ENCODE results near the gene TRIP6. TPM values are rescaled to one million over a fixed set of nuclear protein-coding genes. Genes with fewer than 3 reads are reported as not detected.

The TRIP6 gene
- total and polyA plus RNA-seq, 9 donors: 31.7 to 57.6 (median 46.8) TPM

DNA sequence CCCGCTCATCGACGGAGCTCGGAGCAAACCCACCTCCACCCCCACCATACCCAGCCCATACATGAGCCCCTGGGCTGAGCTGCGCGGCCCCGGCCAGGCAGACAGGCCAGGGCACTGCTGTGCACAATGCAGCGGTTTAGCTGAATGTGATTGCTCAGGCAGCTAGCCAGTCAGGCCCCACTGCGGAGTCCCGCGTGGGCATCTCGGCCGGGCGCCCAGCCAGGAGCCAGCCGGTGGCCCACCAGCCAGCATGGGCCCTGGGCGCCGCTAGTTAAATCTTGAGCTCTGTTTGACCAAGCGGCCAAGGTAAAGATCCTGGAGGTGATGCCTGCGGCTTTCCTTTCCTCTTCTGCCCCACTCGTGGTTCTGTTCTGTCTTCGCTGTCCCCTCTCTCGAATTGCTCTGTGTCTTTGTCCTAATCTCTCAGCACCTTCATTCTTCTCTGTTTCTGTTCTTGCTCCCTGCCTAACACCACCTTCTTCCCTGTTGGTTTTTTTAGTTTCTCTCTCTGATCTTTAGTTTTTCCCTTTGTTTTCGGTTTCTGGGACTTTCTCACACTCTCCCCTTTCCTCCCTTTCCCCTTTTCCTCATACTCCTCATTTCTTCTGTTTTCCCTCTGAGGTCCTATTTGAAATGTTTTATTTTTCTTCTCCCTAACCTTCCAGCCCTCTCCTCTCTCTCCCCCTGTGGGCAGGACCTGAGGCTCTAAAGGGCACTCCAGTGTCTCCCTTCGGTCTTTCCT is 15.8 kb downstream of the TRIP6 start:
- no peak overlapping the region for H3K4me3 ChIP-seq (ENCODE audit: low read length)
- H3K36me3 ChIP-seq (ENCODE audit: control insufficient read depth, insufficient read depth, low read length): peaks cover 87% of the 10 kb centered on the region
- WGBS (ENCODE audit: insufficient coverage): 93% methylated on average over 21 of the region's 24 CpGs
- H3K4me1 ChIP-seq (ENCODE audit: control insufficient read depth, insufficient read depth, low read length): peaks cover 16% of the 10 kb centered on the region
- no peaks in the 10 kb centered on the region for H3K27me3 ChIP-seq (ENCODE audit: control insufficient read depth, insufficient read depth, low read length)
- no peaks in the 10 kb centered on the region for H3K9me3 ChIP-seq (replicated peaks; ENCODE audit: control insufficient read depth, low read depth, low read length)
- DNase-seq: no peak
- H3K27ac ChIP-seq (ENCODE audit: low read length): no peak overlapping the region

DNA sequence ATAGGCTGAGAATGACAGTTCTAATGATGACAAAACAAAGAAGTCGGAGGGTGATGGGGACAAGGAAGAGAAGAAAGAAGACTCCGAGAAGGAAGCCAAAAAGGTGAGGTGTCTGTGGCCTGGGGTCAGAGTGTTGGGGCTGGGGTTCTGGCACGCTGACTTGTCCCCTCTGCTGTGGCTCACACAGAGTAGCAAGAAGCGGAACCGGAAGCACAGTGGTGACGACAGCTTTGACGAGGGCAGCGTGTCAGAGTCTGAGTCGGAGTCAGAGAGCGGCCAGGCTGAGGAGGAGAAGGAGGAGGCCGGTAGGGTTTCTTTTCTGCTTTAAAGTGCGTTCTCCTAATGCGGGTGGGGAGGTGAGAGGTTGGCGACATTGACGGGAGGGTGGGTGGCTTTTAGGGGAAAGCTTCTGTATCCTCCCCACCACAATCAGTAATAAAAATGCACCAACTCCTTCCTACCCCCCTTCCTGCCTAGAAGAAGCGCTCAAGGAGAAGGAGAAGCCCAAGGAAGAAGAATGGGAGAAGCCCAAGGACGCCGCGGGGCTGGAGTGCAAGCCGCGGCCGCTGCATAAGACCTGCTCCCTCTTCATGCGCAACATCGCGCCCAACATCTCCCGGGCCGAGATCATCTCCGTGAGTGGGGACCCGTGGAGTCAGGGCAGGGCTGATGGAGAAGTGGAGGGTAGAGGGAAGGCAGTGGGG is 17.7 kb downstream of the TRIP6 start:
- H3K27me3 ChIP-seq (ENCODE audit: control insufficient read depth, insufficient read depth, low read length): no peaks in the 10 kb centered on the region
- WGBS (ENCODE audit: insufficient coverage): 94% methylated on average over 14 of the region's 29 CpGs

DNA sequence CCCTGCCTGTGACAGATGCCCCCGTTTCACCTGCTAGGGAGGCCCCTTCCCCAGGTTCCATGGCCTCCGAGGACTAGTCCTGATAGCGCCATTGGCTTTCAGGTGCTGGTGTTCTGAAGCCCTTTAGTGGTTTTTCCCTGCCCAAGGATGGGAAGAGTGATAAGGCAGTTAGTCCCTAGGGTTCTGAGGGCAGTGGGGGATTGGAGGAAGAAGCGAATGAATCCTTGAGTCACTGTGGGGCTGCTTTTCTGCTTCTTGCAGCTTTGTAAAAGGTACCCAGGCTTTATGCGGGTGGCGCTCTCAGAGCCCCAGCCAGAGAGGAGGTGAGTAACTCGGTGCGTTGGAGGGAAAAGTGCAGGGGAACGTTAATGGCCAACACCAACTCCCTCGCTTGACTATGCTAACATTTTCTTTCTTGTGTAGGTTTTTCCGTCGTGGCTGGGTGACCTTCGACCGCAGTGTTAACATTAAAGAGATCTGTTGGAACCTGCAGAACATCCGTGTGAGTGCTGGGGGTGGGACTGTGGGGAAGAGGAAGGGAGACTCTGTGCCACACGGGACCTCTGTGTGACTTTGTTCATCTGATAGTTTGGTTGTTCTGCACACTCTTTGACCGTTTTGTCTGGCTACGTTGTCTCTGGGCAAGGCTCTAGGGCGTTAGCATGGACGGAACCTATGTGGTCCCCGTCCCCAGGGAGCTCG is 18.4 kb downstream of the TRIP6 start:
- H3K27me3 ChIP-seq (ENCODE audit: control insufficient read depth, insufficient read depth, low read length): no peaks in the 10 kb centered on the region
- H3K4me3 ChIP-seq (ENCODE audit: low read length): no peak overlapping the region
- 86% methylated on average over 19 of the region's 22 CpGs for WGBS (ENCODE audit: insufficient coverage)
- no peaks in the 10 kb centered on the region for H3K9me3 ChIP-seq (replicated peaks; ENCODE audit: control insufficient read depth, low read depth, low read length)
- H3K36me3 ChIP-seq (ENCODE audit: control insufficient read depth, insufficient read depth, low read length): peaks cover 82% of the 10 kb centered on the region
- peaks cover 36% of the 10 kb centered on the region for H3K4me1 ChIP-seq (ENCODE audit: control insufficient read depth, insufficient read depth, low read length)
- no peak overlapping the region for H3K27ac ChIP-seq (ENCODE audit: low read length)
- no peak for DNase-seq

More for the DNA sequence above, 17.7 kb downstream of the TRIP6 start:
- Histone ChIP-seq H3K36me3 (ENCODE audit: control insufficient read depth, insufficient read depth, low read length) (peaks cover 86% of the 10 kb centered on the region), H3K4me1 (ENCODE audit: control insufficient read depth, insufficient read depth, low read length) (peaks cover 29% of the 10 kb centered on the region), H3K4me3 (ENCODE audit: low read length) (no peak overlapping the region), H3K27ac (ENCODE audit: low read length) (no peak overlapping the region), H3K9me3 (replicated peaks; ENCODE audit: control insufficient read depth, low read depth, low read length) (no peaks in the 10 kb centered on the region)
- no peak for DNase-seq

DNA sequence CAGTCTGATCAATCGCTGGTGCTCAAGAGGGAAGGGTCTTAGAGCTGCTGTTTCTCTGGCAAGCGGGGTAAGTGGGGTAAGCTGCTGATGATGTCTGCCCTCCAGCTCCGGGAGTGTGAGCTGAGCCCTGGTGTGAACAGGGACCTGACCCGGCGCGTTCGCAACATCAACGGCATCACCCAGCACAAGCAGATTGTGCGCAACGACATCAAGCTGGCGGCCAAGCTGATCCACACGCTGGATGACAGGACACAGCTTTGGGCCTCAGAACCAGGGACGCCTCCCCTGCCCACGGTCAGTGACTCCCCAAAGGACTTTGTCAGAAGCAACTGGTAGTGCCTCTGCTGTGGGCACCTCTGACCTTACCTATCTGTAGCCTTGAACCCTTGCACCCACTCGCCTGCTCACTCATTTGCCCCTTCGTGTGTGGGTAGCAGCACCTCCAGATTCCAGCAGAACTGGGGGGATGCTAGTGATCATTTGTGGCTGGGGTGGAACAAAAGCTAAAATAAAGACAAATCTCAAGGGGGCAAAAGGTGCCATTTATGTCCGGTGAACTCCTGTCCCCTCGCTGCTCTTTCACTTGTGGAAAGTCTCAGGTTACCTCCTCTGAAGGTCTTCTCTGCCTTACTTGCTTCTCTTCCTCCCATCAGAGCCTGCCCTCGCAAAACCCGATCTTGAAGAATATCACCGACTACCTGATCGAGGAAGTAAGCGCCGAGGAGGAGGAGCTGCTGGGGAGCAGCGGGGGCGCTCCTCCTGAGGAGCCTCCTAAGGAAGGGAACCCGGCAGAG is 19.2 kb downstream of the TRIP6 start:
- peaks cover 75% of the 10 kb centered on the region for H3K36me3 ChIP-seq (ENCODE audit: control insufficient read depth, insufficient read depth, low read length)
- 80% methylated on average over 20 of the region's 27 CpGs for WGBS (ENCODE audit: insufficient coverage)
- H3K4me3 ChIP-seq (ENCODE audit: low read length): no peak overlapping the region
- H3K27me3 ChIP-seq (ENCODE audit: control insufficient read depth, insufficient read depth, low read length): peaks cover 4% of the 10 kb centered on the region
- H3K4me1 ChIP-seq (ENCODE audit: control insufficient read depth, insufficient read depth, low read length): peaks cover 44% of the 10 kb centered on the region
- no peaks in the 10 kb centered on the region for H3K9me3 ChIP-seq (replicated peaks; ENCODE audit: control insufficient read depth, low read depth, low read length)
- H3K27ac ChIP-seq (ENCODE audit: low read length): no peak overlapping the region
- DNase-seq: no peak

DNA sequence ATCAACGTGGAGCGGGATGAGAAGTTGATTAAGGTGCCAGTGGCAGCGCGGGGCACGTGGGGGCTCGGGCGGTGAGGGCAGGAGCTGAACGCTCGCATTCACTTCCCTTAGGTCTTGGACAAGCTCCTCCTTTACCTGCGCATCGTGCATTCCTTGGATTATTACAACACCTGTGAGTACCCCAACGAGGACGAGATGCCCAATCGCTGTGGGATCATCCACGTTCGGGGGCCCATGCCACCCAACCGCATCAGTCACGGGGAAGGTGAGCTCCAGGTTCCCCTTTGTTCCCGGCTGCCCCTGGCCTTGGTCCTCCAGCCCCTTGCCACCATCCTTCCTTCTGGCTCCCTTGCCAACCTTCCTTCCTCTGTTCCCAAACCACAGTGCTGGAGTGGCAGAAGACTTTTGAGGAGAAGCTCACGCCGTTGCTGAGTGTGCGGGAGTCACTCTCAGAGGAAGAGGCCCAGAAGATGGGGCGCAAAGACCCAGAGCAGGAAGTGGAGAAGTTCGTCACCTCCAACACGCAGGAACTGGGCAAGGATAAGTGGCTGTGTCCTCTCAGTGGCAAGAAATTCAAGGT is 19.8 kb downstream of the TRIP6 start:
- peaks cover 4% of the 10 kb centered on the region for H3K27me3 ChIP-seq (ENCODE audit: control insufficient read depth, insufficient read depth, low read length)
- H3K36me3 ChIP-seq (ENCODE audit: control insufficient read depth, insufficient read depth, low read length): peaks cover 70% of the 10 kb centered on the region
- no peaks in the 10 kb centered on the region for H3K9me3 ChIP-seq (replicated peaks; ENCODE audit: control insufficient read depth, low read depth, low read length)
- H3K27ac ChIP-seq (ENCODE audit: low read length): peak overlapping the region; percentile 29
- peaks cover 47% of the 10 kb centered on the region for H3K4me1 ChIP-seq (ENCODE audit: control insufficient read depth, insufficient read depth, low read length)
- DNase-seq: no peak
- H3K4me3 ChIP-seq (ENCODE audit: low read length): no peak overlapping the region
- 72% methylated on average over 25 of the region's 25 CpGs for WGBS (ENCODE audit: insufficient coverage)

DNA sequence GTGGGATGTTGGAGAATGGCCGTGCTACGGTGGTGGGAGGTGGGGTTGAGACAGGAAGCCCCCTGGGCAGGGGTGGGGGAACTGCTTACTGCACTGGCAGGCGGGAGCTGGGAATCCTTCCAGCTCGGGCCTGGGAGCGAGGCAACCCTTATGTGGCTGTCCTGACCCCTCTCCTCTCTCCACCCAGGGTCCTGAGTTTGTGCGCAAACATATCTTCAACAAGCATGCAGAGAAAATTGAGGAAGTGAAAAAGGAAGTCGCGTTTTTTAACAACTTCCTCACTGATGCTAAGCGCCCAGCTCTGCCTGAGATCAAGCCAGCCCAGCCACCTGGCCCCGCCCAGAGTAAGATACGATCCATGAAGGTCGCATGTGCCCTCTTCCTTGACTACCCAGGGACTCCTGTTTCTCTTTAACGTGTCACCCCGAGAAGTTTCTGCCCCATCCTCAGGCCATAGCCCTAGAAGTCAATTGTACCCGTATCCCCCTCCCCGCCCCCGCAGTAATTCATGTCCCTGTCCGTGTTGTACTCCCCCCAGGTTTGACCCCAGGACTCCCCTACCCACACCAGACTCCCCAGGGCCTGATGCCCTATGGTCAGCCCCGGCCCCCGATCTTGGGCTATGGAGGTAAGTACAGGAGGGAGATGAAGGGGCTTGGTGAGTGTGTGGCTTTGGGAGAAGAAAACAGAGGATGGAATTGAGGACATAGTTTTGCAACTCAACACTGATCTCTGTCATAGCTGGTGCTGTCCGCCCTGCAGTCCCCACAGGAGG is 20.5 kb downstream of the TRIP6 start:
- H3K27ac ChIP-seq (ENCODE audit: low read length): peak overlapping the region; percentile 29
- H3K9me3 ChIP-seq (replicated peaks; ENCODE audit: control insufficient read depth, low read depth, low read length): no peaks in the 10 kb centered on the region
- DNase-seq: peak; percentile 60
- H3K27me3 ChIP-seq (ENCODE audit: control insufficient read depth, insufficient read depth, low read length): peaks cover 4% of the 10 kb centered on the region
- WGBS (ENCODE audit: insufficient coverage): 44% methylated on average over 10 of the region's 21 CpGs
- H3K36me3 ChIP-seq (ENCODE audit: control insufficient read depth, insufficient read depth, low read length): peaks cover 65% of the 10 kb centered on the region
- peaks cover 47% of the 10 kb centered on the region for H3K4me1 ChIP-seq (ENCODE audit: control insufficient read depth, insufficient read depth, low read length)
- H3K4me3 ChIP-seq (ENCODE audit: low read length): no peak overlapping the region

DNA sequence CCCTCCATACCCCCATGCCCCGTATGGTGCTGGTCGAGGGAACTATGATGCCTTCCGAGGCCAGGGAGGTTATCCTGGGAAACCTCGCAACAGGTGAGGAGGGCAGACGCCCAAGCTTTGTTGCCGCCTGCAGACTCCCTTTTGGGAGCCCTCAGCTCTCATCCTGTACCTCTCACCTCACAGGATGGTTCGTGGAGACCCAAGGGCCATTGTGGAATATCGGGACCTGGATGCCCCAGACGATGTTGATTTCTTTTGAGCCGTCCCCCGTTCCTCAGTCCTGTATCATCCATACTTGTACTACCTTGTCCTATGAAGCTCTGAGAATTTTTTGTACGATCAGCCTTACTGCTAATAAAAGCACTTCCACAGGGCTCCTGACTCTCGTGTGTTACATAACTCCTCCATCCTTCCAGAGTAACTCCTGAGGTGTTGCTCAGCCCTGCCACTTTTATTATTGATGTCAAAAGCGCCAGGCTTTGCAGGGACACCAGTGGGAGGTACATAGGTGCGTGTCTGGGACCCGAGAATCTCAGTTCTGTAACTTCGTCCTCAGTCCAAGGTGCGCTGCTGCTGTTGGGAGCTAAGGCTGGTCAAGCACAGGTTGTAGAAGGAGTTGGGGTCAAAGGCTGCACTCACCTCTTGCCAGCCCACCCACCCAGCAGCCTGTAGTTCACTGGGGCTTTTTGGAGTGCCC is 21.3 kb downstream of the TRIP6 start:
- peaks cover 62% of the 10 kb centered on the region for H3K36me3 ChIP-seq (ENCODE audit: control insufficient read depth, insufficient read depth, low read length)
- H3K4me3 ChIP-seq (ENCODE audit: low read length): peak overlapping the region; percentile 53
- no peaks in the 10 kb centered on the region for H3K9me3 ChIP-seq (replicated peaks; ENCODE audit: control insufficient read depth, low read depth, low read length)
- WGBS (ENCODE audit: insufficient coverage): 61% methylated on average over 12 of the region's 18 CpGs
- H3K4me1 ChIP-seq (ENCODE audit: control insufficient read depth, insufficient read depth, low read length): peaks cover 54% of the 10 kb centered on the region
- peaks cover 4% of the 10 kb centered on the region for H3K27me3 ChIP-seq (ENCODE audit: control insufficient read depth, insufficient read depth, low read length)
- H3K27ac ChIP-seq (ENCODE audit: low read length): peak overlapping the region; percentile 62
- DNase-seq: no peak

DNA sequence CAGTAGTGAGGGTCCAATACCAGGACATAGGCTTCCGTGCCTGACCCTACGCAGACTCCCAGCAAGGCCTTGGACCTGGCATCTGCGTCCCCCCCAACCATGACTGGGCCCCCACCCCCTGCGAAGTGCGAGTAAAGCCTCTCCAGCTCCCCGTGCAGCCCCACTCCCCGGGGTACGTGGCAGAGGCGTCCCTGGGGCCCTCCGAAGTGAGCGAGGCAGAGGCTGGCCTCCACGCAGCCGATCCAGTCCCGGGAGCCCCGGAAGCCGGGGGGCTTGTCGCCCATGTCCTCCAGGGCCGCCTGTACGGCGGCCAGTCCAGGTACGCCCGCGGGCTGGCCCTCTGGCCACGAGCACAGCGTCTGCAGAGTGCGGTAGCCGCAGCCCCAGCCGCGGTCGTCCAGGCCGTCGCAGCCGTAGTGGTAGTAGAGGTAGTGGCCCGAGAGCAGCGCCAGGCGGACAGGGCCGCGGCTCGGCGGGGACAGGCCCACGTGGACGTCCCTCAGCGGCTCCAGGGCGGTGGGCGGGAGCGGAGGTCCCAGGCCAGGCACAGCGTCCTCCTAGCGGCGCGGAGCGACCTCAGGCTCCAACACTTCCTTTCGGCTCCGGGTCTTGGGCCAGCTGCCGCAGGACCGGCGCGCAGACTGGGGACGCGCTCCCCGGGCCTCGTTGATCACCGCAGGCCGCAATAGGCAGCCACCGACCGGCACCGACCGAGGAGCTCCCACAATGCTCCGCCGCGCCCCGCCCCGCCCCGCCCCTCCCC is 22.0 kb downstream of the TRIP6 start, which contains the start of gene UFSP1:
UFSP1 (minus strand) TSS at position 728 of the 763 bp plus-strand sequence; CDS start at position 284, 444 bp downstream.
- peaks cover 55% of the 10 kb centered on the region for H3K36me3 ChIP-seq (ENCODE audit: control insufficient read depth, insufficient read depth, low read length)
- H3K27me3 ChIP-seq (ENCODE audit: control insufficient read depth, insufficient read depth, low read length): peaks cover 4% of the 10 kb centered on the region
- no peaks in the 10 kb centered on the region for H3K9me3 ChIP-seq (replicated peaks; ENCODE audit: control insufficient read depth, low read depth, low read length)
- no peak for DNase-seq
- peaks cover 61% of the 10 kb centered on the region for H3K4me1 ChIP-seq (ENCODE audit: control insufficient read depth, insufficient read depth, low read length)
- H3K27ac ChIP-seq (ENCODE audit: low read length): peak within 1 kb of the TSS; percentile 91
- H3K4me3 ChIP-seq (ENCODE audit: low read length): peak within 1 kb of the TSS; percentile 70
- under 1% methylated on average over 50 of the region's 73 CpGs for WGBS (ENCODE audit: insufficient coverage)

Data from muscle of leg (tissue), 11 donors.